Measurements from ENCODE around the gene GOLGA8K.
"Not testable (repeated sequence)": the region's sequence is repeated elsewhere in the genome, so short reads cannot be mapped to it uniquely, and the experiment has no call there.

The GOLGA8K gene

GRCh38 chr15:32403192-32403591, at the start of gene GOLGA8K:
GOLGA8K (minus strand) TSS chr15:32403292; CDS start chr15:32403194, 98 bp downstream.
- not testable (repeated sequence) for DNase-seq

GRCh38 chr15:32440445-32440977, 37.4 kb upstream of the GOLGA8K start:
- DNase-seq, result not testable (repeated sequence)

GRCh38 chr15:32434102-32434963, 31.2 kb upstream of the GOLGA8K start:
- not testable (repeated sequence) for DNase-seq

GRCh38 chr15:32427635-32428034, 24.5 kb upstream of the GOLGA8K start:
- not testable (repeated sequence) for DNase-seq

GRCh38 chr15:32426511-32426910, 23.4 kb upstream of the GOLGA8K start:
- not testable (repeated sequence) for DNase-seq

GRCh38 chr15:32407903-32408302, 4.8 kb upstream of the GOLGA8K start:
- peak in 1 of 2 donors; percentile 38 for DNase-seq

GRCh38 chr15:32396522-32396921, 6.6 kb downstream of the GOLGA8K start:
- not testable (repeated sequence) for DNase-seq

GRCh38 chr15:32394745-32395144, 8.3 kb downstream of the GOLGA8K start:
- DNase-seq, result not testable (repeated sequence)

- not testable (repeated sequence) for DNase-seq
These were observed 14.9 kb downstream of the GOLGA8K start for GRCh38 chr15:32388050-32388648.

- DNase-seq, result not testable (repeated sequence)
These were observed 17.1 kb downstream of the GOLGA8K start for GRCh38 chr15:32385823-32386495.

GRCh38 chr15:32374185-32374584, 28.9 kb downstream of the GOLGA8K start:
- not testable (repeated sequence) for DNase-seq

GRCh38 chr15:32373707-32374106, 29.4 kb downstream of the GOLGA8K start:
- not testable (repeated sequence) for DNase-seq

GRCh38 chr15:32372075-32372474, 31.0 kb downstream of the GOLGA8K start:
- DNase-seq, result not testable (repeated sequence)

GRCh38 chr15:32370526-32370925, 32.6 kb downstream of the GOLGA8K start:
- not testable (repeated sequence) for DNase-seq

- DNase-seq, result not testable (repeated sequence)
These were observed 33.0 kb downstream of the GOLGA8K start for GRCh38 chr15:32370064-32370463.

- not testable (repeated sequence) for DNase-seq
These were observed 36.6 kb downstream of the GOLGA8K start for GRCh38 chr15:32366492-32366891.

GRCh38 chr15:32365955-32366354, 37.1 kb downstream of the GOLGA8K start:
- not testable (repeated sequence) for DNase-seq

GRCh38 chr15:32364944-32365343, 38.1 kb downstream of the GOLGA8K start:
- DNase-seq, result peak in 1 of 2 donors; percentile 57

GRCh38 chr15:32363449-32363848, 39.6 kb downstream of the GOLGA8K start:
- DNase-seq, result not testable (repeated sequence)

- not testable (repeated sequence) for DNase-seq
These were observed 41.4 kb downstream of the GOLGA8K start for GRCh38 chr15:32361662-32362061.

- not testable (repeated sequence) for DNase-seq
These were observed 44.6 kb downstream of the GOLGA8K start for GRCh38 chr15:32358462-32358861.

GRCh38 chr15:32356909-32357308, 46.2 kb downstream of the GOLGA8K start:
- not testable (repeated sequence) for DNase-seq

- DNase-seq, result not testable (repeated sequence)
These were observed 50.3 kb downstream of the GOLGA8K start for GRCh38 chr15:32352748-32353147.

Data from CD4-positive, alpha-beta T cell treated with Interleukin-4 for 1 hour (primary cell).